ENCODE measurements around the gene OPA1.

OPA1 gene

GRCh38 chr3:193656445-193656844 is 63.4 kb downstream of the OPA1 start:
- no peak for DNase-seq

- no peak for DNase-seq
These were observed 63.9 kb downstream of the OPA1 start for GRCh38 chr3:193656878-193657282.

DNA sequence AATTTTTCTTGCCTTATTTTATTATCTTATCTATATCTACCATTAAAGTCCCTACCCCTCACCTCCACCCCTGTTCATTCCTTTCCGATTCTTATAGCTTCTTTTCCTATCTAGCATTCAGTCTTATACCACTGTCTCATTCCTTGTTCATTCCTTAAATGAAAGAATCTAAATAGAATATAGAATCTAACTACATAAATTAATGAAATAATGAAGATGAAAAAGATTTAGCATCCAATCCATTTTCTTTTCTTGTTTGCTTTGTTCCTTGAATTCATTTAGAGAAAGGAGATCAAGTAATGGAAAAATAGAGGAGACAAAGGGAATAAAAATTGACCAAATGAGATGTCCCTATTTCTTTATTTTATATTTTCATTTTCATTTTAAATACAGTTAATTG is 67.2 kb downstream of the OPA1 start:
- no peak for DNase-seq

DNA sequence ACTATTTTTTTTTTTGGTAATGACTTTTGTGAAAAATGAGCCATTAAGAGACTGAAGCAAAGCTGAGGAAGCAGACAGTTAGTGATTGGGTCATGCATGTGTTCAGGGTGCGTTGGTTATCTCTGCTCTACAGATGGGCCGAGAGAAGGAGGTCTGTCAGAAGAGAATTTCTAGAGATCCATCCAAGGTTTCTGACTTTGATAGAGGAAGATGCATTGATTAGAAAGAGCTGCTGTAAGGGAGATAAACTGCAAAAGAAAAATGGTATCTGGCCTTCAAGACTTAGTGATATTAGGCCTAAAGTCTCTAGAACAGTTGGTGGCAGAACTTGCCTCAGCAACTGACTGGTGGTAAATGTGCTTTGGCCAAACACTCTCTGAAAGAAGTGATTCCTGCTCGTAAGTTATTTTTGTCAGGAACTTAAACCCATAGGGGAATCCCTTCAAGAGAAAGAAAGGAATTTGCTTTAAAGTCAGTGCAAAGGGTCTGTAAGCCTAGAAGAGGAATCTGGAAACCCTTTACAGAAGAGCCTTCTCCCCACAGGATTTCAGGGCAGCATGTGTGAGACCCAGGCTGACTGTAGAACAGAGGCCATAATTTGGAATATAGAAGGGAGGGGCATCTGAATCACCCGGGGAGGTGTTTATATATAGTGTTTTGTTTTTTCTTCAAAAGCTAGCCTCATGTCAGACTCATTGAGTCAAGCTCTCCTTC is 67.8 kb downstream of the OPA1 start:
- no peak for DNase-seq

DNA sequence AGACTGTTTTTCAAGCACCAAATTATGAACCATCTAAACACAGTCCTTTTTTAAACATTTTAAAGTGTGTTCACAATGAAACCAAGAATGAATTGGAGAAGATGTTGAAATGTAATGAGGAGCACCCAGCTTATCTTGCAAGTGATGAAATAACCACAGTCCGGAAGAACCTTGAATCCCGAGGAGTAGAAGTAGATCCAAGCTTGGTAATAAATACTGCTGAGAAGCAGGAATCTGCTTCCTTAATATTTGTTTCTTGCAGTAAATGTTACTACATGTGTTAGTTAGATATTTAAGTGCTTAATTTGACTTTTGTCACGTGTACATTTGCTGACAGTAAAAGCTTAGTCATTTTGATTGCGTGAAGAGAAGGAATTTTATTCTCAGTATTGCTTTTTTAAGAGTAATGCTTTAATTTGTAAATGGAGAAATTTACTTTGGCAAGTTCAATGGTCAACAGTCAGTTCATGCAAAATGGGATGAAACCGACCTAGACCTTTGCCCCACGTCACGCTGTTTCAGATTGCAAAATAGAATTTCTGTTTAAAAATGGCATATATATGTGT is 69.8 kb downstream of the OPA1 start:
- DNase-seq: no peak

GRCh38 chr3:193665370-193665989 is 72.5 kb downstream of the OPA1 start:
- peak; percentile 66 for DNase-seq

GRCh38 chr3:193673845-193674244 is 80.8 kb downstream of the OPA1 start:
- DNase-seq: no peak

- DNase-seq: no peak
These were observed 81.7 kb downstream of the OPA1 start for GRCh38 chr3:193674714-193675113.

GRCh38 chr3:193677734-193678133 is 84.7 kb downstream of the OPA1 start:
- no peak for DNase-seq

- peak; percentile 28 for DNase-seq
These were observed 87.2 kb downstream of the OPA1 start for GRCh38 chr3:193680220-193680619.

- DNase-seq: no peak
These were observed 88.6 kb downstream of the OPA1 start for GRCh38 chr3:193681631-193682030.

DNA sequence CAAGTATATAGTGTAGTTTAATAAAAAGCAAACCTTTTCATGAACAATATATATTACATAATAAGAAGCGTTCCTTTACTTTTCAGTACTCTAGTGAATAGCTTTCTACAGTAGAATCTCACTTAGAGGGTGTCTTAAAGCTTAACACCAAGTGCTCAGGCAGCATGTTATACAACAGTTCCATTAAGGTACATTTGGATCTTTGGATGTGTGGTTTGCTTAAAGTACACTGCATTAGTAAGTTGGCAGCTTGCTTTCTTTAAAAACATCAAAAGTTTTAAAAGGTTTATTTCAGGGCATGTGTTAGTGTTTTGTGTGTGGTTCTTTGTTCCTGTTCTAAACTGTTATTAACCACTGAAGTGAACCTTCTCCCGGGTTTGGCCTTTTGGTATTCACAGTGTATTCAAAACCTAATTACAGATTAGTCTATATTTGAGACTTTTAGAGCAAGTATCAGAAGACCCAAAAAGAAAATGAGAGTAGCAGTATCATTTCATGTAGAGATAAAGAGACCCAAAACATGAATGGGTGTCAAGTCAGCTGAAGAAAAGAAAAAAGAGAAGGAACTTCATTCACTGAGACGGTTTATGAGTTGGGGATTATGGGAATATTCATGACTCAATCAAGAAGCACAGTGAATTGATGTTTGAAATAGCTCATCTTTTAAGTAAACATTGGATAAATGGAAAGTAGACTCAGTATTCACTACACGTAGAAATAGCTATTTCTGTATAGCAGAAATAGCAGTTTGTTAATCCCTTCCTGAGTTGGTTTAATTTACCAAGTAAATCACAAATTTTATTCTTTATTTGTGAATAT is 93.9 kb downstream of the OPA1 start:
- DNase-seq: no peak

- DNase-seq: no peak
These were observed 96.1 kb downstream of the OPA1 start for GRCh38 chr3:193688834-193689714.

DNA sequence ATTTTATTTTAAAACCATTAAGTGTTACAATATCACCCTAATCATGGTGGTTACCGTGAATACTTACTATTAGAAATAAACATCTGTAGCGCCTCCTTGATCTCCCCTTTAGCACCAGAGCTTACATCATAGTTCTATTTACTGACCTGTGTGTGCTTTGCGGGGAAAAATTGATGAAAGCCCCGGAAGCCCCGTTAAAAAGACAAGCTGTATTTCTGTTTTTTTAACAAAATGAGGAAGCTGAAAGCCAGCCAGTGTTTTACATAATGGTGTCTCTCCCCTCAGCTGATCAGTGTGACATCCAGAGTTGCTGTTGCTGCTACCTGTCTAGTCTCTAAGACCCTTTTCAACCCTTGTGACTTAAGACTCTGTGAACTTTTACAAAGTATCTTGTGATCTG is 100.8 kb downstream of the OPA1 start:
- DNase-seq: no peak

DNA sequence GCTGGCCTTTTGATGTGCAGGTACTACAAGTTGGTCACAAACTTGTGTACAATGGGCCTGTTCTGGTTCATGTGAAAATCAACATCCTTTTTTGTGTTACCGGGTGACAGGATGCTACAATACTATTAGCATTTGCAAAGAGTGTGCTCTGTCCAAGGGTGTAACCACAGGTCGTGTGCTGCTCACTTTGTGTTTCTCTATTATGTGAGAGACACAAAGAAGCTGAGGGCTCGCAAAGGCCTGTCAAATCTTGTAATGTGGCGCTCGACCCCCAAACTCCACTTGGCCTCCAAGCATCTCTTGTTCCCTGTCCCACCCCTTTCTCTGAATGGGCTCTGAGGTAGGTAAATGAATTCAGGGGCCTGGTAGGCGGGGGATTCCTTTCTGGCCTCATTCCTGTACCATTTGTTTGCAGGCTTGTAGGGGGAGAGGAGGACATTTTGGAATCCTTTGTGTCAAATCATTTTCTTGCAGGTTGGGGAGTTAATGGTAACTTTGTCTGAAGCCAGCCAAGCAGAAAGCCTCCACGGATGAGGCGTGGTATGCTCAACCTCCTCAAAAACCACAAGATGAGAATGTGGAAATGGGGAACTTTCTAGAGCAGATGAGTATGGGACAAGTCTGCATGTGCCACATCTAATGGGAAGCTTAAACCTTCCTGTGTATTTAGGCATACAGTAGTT is 109.1 kb downstream of the OPA1 start:
- peak; percentile 41 for DNase-seq

DNA sequence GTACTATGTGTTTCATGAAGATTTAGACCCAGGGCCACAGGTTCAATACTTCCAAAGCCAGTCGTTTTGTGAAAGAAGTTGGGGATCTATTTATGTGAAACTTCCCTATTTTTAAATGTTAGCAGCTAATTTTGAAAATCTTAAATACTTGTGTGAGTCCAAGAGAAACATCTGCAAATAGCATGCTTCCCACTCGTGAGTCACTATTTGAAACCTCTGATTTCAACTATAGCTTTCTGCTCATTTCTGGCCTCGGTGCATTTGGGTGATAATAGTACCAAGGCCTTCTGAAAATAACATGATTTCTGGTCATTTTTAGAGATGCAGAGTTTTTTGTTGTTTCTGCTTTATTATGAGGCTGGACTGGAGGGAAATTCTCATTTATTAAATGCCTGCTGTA is 110.0 kb downstream of the OPA1 start:
- DNase-seq: no peak

DNA sequence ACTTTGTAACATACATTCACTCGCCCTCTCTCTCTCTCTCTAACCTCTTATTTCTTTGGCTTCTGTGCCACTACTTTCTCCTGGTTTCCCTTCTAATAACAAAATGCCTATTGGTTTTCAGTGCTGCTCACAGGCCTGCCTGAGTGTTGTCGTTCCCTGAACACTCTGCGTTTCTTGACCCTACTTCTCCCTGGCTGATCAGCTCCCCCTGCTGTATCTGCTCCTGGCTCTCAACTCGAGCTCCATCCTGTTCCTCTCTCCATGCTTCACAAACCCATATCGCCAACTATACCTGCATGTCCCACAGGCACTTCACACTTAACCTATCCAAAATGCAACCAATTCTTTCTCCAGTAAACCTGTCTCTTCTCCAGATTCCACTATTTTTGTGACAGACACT is 111.4 kb downstream of the OPA1 start:
- no peak for DNase-seq

- no peak for DNase-seq
These were observed 115.3 kb downstream of the OPA1 start for GRCh38 chr3:193708270-193708669.

GRCh38 chr3:193710286-193711165 is 117.5 kb downstream of the OPA1 start:
- DNase-seq: no peak

DNA sequence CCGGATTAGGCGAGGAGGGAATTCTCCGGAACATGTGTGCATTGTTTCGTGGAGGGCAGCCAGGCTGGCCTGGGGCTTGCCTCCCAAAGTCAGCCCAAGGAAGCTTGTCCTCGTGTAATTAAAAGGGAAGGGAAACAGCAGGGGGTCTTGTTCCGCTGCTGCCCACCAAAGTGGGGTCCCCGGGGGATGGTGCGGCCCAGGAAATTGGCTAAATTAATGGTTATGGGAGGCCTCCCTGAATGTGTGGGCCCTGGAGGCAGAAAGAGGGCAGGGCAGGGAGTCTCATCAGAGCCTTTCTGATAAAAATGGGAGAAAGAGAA is 118.1 kb downstream of the OPA1 start:
- peak; percentile 51 for DNase-seq

DNA sequence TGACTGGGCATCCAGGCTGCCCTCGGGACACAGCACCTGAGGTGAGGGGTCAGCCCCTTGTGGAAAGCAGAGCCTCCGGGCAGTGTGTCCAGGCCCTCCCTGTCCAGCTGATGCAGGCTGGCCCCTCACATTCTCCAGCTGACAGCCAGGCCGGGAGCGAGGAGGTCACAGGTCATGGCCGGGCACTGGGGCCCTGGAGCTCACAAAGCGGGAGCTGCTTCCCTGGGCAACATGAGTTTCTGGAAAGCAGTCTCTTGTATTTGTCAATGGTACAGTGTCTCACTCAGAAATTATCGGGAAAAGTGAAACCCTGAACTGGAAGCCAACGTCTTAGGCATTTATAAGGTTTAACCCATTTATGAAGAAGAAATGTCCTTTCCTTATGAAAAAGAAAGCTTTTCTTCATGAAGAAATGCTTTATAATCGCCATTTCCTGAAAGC is 118.5 kb downstream of the OPA1 start:
- no peak for DNase-seq
